H1 (cell line): ENCODE measurements around the gene RTN4IP1. TPM values are rescaled to one million over a fixed set of nuclear protein-coding genes. Genes with fewer than 3 reads are reported as not detected.

Experiments used
- CTCF ChIA-PET: fragments of 300-600 bp; sonication (Branson Sonifier 250); formaldehyde crosslinking; loops from one replicate; lab custom pipeline; 2021; ENCODE audit not compliant: partially characterized antibody; lab: Charles Lee
- POLR2A ChIA-PET: fragments of 300-600 bp; sonication (Branson Sonifier 250); formaldehyde crosslinking; loops from one replicate; lab custom pipeline; 2021; ENCODE audit warnings: inconsistent platforms; ENCODE audit not compliant: partially characterized antibody; lab: Charles Lee
- DNase-seq, 2 experiments: peaks; one replicate each; pipeline versions ENCODE4 v3.0.0 to v3.0.0-alpha.2; 2010 to 2022; ENCODE audit warnings: low spot score in 2 of 2, low read depth in 1 of 2, mixed read lengths in 1 of 2
- FAIRE-seq: peaks from 2 replicates; lab custom pipeline; 2011; peaks lifted over from hg19 to GRCh38; lab: Jason Lieb, UNC
- H2AFZ ChIP-seq: 2 replicates; pipeline ENCODE4 v1.8.1; 2012; ENCODE audit warnings: low read length, inconsistent platforms
- H2AK5ac ChIP-seq: 2 replicates; pipeline ENCODE4 v1.6.1; 2013; ENCODE audit warnings: low read depth, low read length
- H2BK120ac ChIP-seq: replicated peaks from 2 replicates; pipeline ENCODE3; 2013; ENCODE audit warnings: low read depth, low read length, inconsistent platforms
- H2BK12ac ChIP-seq: 2 replicates; pipeline ENCODE4 v1.6.1; 2013; ENCODE audit warnings: low read depth, low read length
- H2BK15ac ChIP-seq: 2 replicates; pipeline ENCODE4 v1.6.1; 2013; ENCODE audit warnings: low read length
- H2BK20ac ChIP-seq: 2 replicates; pipeline ENCODE4 v1.6.1; 2013; ENCODE audit warnings: low read length
- H2BK5ac ChIP-seq: 2 replicates; pipeline ENCODE4 v1.6.1; 2013; ENCODE audit warnings: low read depth, low read length
- H3K14ac ChIP-seq: 2 replicates; pipeline ENCODE4 v1.6.1; 2013; ENCODE audit warnings: inconsistent platforms; ENCODE audit not compliant: insufficient read length
- H3K18ac ChIP-seq: 2 replicates; pipeline ENCODE4 v1.6.1; 2013; ENCODE audit warnings: low read length; ENCODE audit errors: extremely low read depth
- H3K23ac ChIP-seq: 2 replicates; pipeline ENCODE4 v1.6.1; 2013; ENCODE audit warnings: inconsistent platforms; ENCODE audit not compliant: insufficient read length
- H3K23me2 ChIP-seq: 2 replicates; pipeline ENCODE4 v1.6.1; 2013; ENCODE audit warnings: low read depth, low read length
- H3K27ac ChIP-seq: 2 replicates; pipeline ENCODE4 v1.6.1; 2011; ENCODE audit warnings: low read depth, low read length, inconsistent platforms
- H3K27me3 ChIP-seq, 4 experiments: replicated peaks in 1 of 4; 1 replicate in 1 of 4; 2 replicates in 3 of 4; pipeline versions ENCODE4 v1.6.1 to v1.8.1; 2011 to 2013; ENCODE audit warnings: low read length in 3 of 4, mild to moderate bottlenecking in 3 of 4, inconsistent platforms in 2 of 4, mixed read lengths in 2 of 4, moderate library complexity in 1 of 4; ENCODE audit not compliant: control insufficient read depth in 3 of 4, insufficient read depth in 3 of 4; ENCODE audit errors: extremely low read depth in 1 of 4
- H3K36me3 ChIP-seq, 4 experiments: 2 replicates each; pipeline versions ENCODE4 v1.6.1 to v1.8.1; 2011 to 2013; ENCODE audit warnings: mild to moderate bottlenecking in 4 of 4, low read length in 3 of 4, moderate library complexity in 2 of 4, control low read depth in 1 of 4, inconsistent platforms in 1 of 4; ENCODE audit not compliant: insufficient read depth in 4 of 4, control insufficient read depth in 2 of 4
- H3K4ac ChIP-seq: replicated peaks from 2 replicates; pipeline ENCODE3; 2013; ENCODE audit warnings: low read length, low read depth, mixed read lengths, inconsistent platforms; ENCODE audit not compliant: insufficient read length
- H3K4me1 ChIP-seq, 4 experiments: replicated peaks in 1 of 4; 1 replicate in 1 of 4; 2 replicates in 3 of 4; pipeline versions ENCODE4 v1.6.1 to v1.8.1; 2011 to 2013; ENCODE audit warnings: low read length in 3 of 4, inconsistent platforms in 2 of 4, mixed read lengths in 1 of 4; ENCODE audit not compliant: insufficient read depth in 4 of 4, control insufficient read depth in 3 of 4
- H3K4me2 ChIP-seq, 2 experiments: 2 replicates each; pipeline versions ENCODE4 v1.6.1 to v1.8.1; 2011 to 2013; ENCODE audit warnings: low read depth in 2 of 2, low read length in 2 of 2, control low read depth in 1 of 2, inconsistent platforms in 1 of 2, mild to moderate bottlenecking in 1 of 2; ENCODE audit not compliant: insufficient read depth in 1 of 2
- H3K4me3 ChIP-seq, 4 experiments: fragments of 200-600, 300-600 bp in 1 of 4; sonication (generic), shearing (Covaris generic), sonication (Bioruptor Twin) in 1 of 4; 2 replicates each; pipeline versions ENCODE4 v1.5.1 to v1.8.1; 2011 to 2016; ENCODE audit warnings: low read length in 4 of 4, low read depth in 3 of 4, control low read depth in 2 of 4, inconsistent platforms in 2 of 4, mild to moderate bottlenecking in 2 of 4, mixed read lengths in 1 of 4, moderate library complexity in 1 of 4; ENCODE audit not compliant: insufficient read depth in 2 of 4; ENCODE audit errors: extremely low read depth in 1 of 4
- H3K56ac ChIP-seq: replicated peaks from 2 replicates; pipeline ENCODE3; 2013; ENCODE audit warnings: low read depth, mild to moderate bottlenecking, mixed read lengths, low read length, inconsistent platforms; ENCODE audit not compliant: insufficient read length
- H3K79me1 ChIP-seq: 2 replicates; pipeline ENCODE4 v1.6.1; 2013; ENCODE audit warnings: low read depth, low read length, control low read depth
- H3K79me2 ChIP-seq, 2 experiments: 2 replicates each; pipeline versions ENCODE4 v1.6.1 to v1.8.1; 2012 to 2013; ENCODE audit warnings: low read length in 2 of 2, mild to moderate bottlenecking in 2 of 2, inconsistent platforms in 1 of 2; ENCODE audit not compliant: insufficient read depth in 2 of 2, control insufficient read depth in 1 of 2
- H3K9ac ChIP-seq, 4 experiments: replicated peaks in 1 of 4; 1 replicate in 1 of 4; 2 replicates in 3 of 4; pipeline versions ENCODE4 v1.6.1 to v1.8.1; 2011 to 2013; ENCODE audit warnings: low read depth in 3 of 4, low read length in 3 of 4, control low read depth in 2 of 4, mild to moderate bottlenecking in 2 of 4, moderate library complexity in 2 of 4, inconsistent platforms in 1 of 4; ENCODE audit errors: extremely low read depth in 1 of 4
- H3K9me3 ChIP-seq, 2 experiments: 2 replicates each; pipeline versions ENCODE4 v1.6.1 to v1.8.1; 2012 to 2013; ENCODE audit warnings: mild to moderate bottlenecking in 2 of 2, moderate library complexity in 2 of 2, control low read depth in 1 of 2, inconsistent platforms in 1 of 2, low read depth in 1 of 2, low read length in 1 of 2, mixed read lengths in 1 of 2; ENCODE audit not compliant: insufficient read depth in 2 of 2
- H4K20me1 ChIP-seq, 2 experiments: replicated peaks in 1 of 2; 2 replicates each; pipeline versions ENCODE3 to v1.8.1; 2011 to 2013; ENCODE audit warnings: inconsistent platforms in 2 of 2, low read length in 2 of 2, mild to moderate bottlenecking in 1 of 2; ENCODE audit not compliant: insufficient read depth in 2 of 2, control insufficient read depth in 1 of 2
- H4K5ac ChIP-seq: 2 replicates; pipeline ENCODE4 v1.6.1; 2013; ENCODE audit warnings: low read length, low read depth, mixed read lengths, inconsistent platforms; ENCODE audit not compliant: insufficient read length
- H4K8ac ChIP-seq: 2 replicates; pipeline ENCODE4 v1.8.0; 2013; ENCODE audit warnings: mild to moderate bottlenecking, moderate library complexity, low read length, inconsistent platforms; ENCODE audit not compliant: insufficient read depth; ENCODE audit errors: extremely low read depth
- H4K91ac ChIP-seq: replicated peaks from 2 replicates; pipeline ENCODE3; 2013; ENCODE audit warnings: low read length, mixed read lengths, inconsistent platforms; ENCODE audit not compliant: insufficient read length
- BRCA1 ChIP-seq: IDR thresholded peaks from 2 replicates; pipeline ENCODE4 v1.6.1; 2012; ENCODE audit warnings: low read depth, low read length, improper control_type of control experiment
- CBX8 ChIP-seq: fragments of 300-800, 300-1000 bp; sonication (generic); IDR thresholded peaks from 2 replicates; pipeline ENCODE4 v1.7.1; 2016; ENCODE audit warnings: low read depth, low read length, borderline replicate concordance
- CHD1 ChIP-seq: IDR thresholded peaks from 2 replicates; pipeline ENCODE4 v1.6.1; 2012; ENCODE audit warnings: low read depth, low read length, improper control_type of control experiment
- CTBP2 ChIP-seq: IDR thresholded peaks from 2 replicates; pipeline ENCODE4 v1.7.0; 2011; ENCODE audit warnings: borderline replicate concordance, mild to moderate bottlenecking, moderate library complexity, mixed read lengths, low read length; ENCODE audit not compliant: insufficient read depth, insufficient read length
- EP300 ChIP-seq, 2 experiments: IDR thresholded peaks; 1 replicate in 1 of 2; 2 replicates in 1 of 2; pipeline ENCODE4 v1.6.1; 2011 to 2012; ENCODE audit warnings: low read depth in 2 of 2, low read length in 2 of 2, mild to moderate bottlenecking in 2 of 2, borderline replicate concordance in 1 of 2, inconsistent platforms in 1 of 2, moderate library complexity in 1 of 2
- GTF2F1 ChIP-seq: IDR thresholded peaks from 2 replicates; pipeline ENCODE4 v1.6.1; 2012; ENCODE audit warnings: low read depth, low read length, improper control_type of control experiment, borderline replicate concordance
- JUND ChIP-seq: IDR thresholded peaks from 2 replicates; pipeline ENCODE4 v1.6.1; 2011; ENCODE audit warnings: mild to moderate bottlenecking, improper control_type of control experiment, low read length
- MAFK ChIP-seq: IDR thresholded peaks from 2 replicates; pipeline ENCODE4 v1.6.1; 2012; ENCODE audit warnings: low read depth, mild to moderate bottlenecking, improper control_type of control experiment, low read length
- PHF8 ChIP-seq: fragments of 200-600 bp; sonication (generic); conservative IDR thresholded peaks from 2 replicates; pipeline ENCODE4 v1.7.1; 2012; ENCODE audit warnings: low read depth, mild to moderate bottlenecking, inconsistent platforms, low read length, moderate library complexity
- POU5F1 ChIP-seq: IDR thresholded peaks from 2 replicates; pipeline ENCODE4 v1.6.1; 2011; ENCODE audit warnings: low read depth, mild to moderate bottlenecking, low read length, moderate library complexity
- RXRA ChIP-seq: IDR thresholded peaks from 2 replicates; pipeline ENCODE4 v1.6.1; 2011; ENCODE audit warnings: low read depth, mild to moderate bottlenecking, low read length, moderate library complexity; ENCODE audit not compliant: insufficient read depth
- SAP30 ChIP-seq: fragments of 300-600 bp; sonication (generic); IDR thresholded peaks from 2 replicates; pipeline ENCODE4 v1.7.1; 2012; ENCODE audit warnings: low read length, moderate library complexity, mild to moderate bottlenecking, inconsistent platforms; ENCODE audit not compliant: insufficient read depth, insufficient replicate concordance
- YY1 ChIP-seq: IDR thresholded peaks from 2 replicates; pipeline ENCODE4 v1.6.1; 2011; ENCODE audit warnings: low read depth, mild to moderate bottlenecking, low read length
- ZNF274 ChIP-seq: IDR thresholded peaks from 2 replicates; pipeline ENCODE4 v1.7.0; 2012; ENCODE audit warnings: low read length, borderline replicate concordance; ENCODE audit errors: extremely low read depth
- polyA plus RNA-seq, 7 experiments: library from polyadenylated mRNA; depleted of rRNA in 3 of 7; stranded (reverse) in 5 of 7; unstranded in 2 of 7; fragments of >200 nt in 5 of 7; fragments of 200-250 nt in 2 of 7; gene quantifications; 1 replicate in 5 of 7; 2 replicates in 1 of 7; 4 replicates in 1 of 7; pipeline versions ENCODE4 v1.2.1 to v1.2.3, GENCODE V29; 2011 to 2013; ENCODE audit warnings: missing spikeins in 2 of 7, mixed read lengths in 2 of 7
- total RNA-seq: library from RNA; stranded (reverse); fragmentation: NEBNext Ultra II Directional; extraction: Animal tissue kit (Norgen Biotek cat#: 25700); gene quantifications from 2 replicates; pipeline ENCODE4 v1.2.1, GENCODE V29; 2021
- TF ChIP-seq, protein P1 (sequence below): IDR thresholded peaks from 2 replicates; pipeline ENCODE4 v1.6.1; 2012; ENCODE audit warnings: inconsistent platforms

The RTN4IP1 gene
- total and polyA plus RNA-seq, 2 of the 8 experiments (the other 6 are each of a cell fraction or from before 2014, with no cell fraction given), result 14.6 to 19.5 TPM

GRCh38 chr6:106540432-106540831 is 88.9 kb downstream of the RTN4IP1 start:
- H3K23me2 ChIP-seq, result no peaks in the 10 kb centered on the region
- no peak overlapping the region for H3K18ac ChIP-seq
- DNase-seq, result no peak
- no peak overlapping the region for H4K5ac ChIP-seq
- no peak overlapping the region for H4K91ac ChIP-seq
- no peak overlapping the region for H3K23ac ChIP-seq
- H3K56ac ChIP-seq, result no peak overlapping the region
- no peaks in the 10 kb centered on the region for H4K20me1 ChIP-seq
- no peak overlapping the region for H2BK20ac ChIP-seq
- POLR2A ChIA-PET, result no interaction called here
- no peak overlapping the region for H3K4me2 ChIP-seq
- H2BK5ac ChIP-seq, result no peak overlapping the region
- H3K27ac ChIP-seq, result no peak overlapping the region
- no peaks in the 10 kb centered on the region for H3K27me3 ChIP-seq
- no peak overlapping the region for H3K4me3 ChIP-seq
- H3K9ac ChIP-seq, result no peak overlapping the region
- H4K8ac ChIP-seq, result no peak overlapping the region
- no peak overlapping the region for H2AFZ ChIP-seq
- H3K36me3 ChIP-seq, result no peaks in the 10 kb centered on the region
- H3K14ac ChIP-seq, result no peak overlapping the region
- H2AK5ac ChIP-seq, result no peak overlapping the region
- H3K4ac ChIP-seq, result no peak overlapping the region
- H3K79me1 ChIP-seq, result no peaks in the 10 kb centered on the region
- no peaks in the 10 kb centered on the region for H3K79me2 ChIP-seq
- H3K4me1 ChIP-seq, result peaks cover 0 to 4% (median 0%) of the 10 kb centered on the region in 4 experiments; a peak in 1 of 7 replicates
- no peak for FAIRE-seq
- H2BK12ac ChIP-seq, result no peak overlapping the region
- H2BK120ac ChIP-seq, result no peak overlapping the region
- CTCF ChIA-PET, result interaction anchor here (0.9 to 1.9 kb wide), 4 partner anchors 13 to 179 kb away, joined by 3 to 6 read pairs (median 4); partner anchors contain the start of gene CRYBG1
- H3K9me3 ChIP-seq, result no peaks in the 10 kb centered on the region
- H2BK15ac ChIP-seq, result no peak overlapping the region
- TF ChIP-seq POU5F1, result no peak
- no peak for TF ChIP-seq EP300 (IDR thresholded peaks at IDR 0.05; ENCODE audit: borderline replicate concordance in 1 of 2, low read depth in 2 of 2, low read length in 2 of 2)
- TF ChIP-seq ZNF274, result no peak
- no peak for TF ChIP-seq YY1
- TF ChIP-seq, protein P1, sequence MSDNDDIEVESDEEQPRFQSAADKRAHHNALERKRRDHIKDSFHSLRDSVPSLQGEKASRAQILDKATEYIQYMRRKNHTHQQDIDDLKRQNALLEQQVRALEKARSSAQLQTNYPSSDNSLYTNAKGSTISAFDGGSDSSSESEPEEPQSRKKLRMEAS, result no peak
- no peak for TF ChIP-seq JUND
- TF ChIP-seq SAP30, result no peak
- no peak for TF ChIP-seq CTBP2
- TF ChIP-seq PHF8, result no peak
- TF ChIP-seq RXRA, result no peak
- no peak for TF ChIP-seq GTF2F1
- no peak for TF ChIP-seq MAFK
- no peak for TF ChIP-seq BRCA1
- no peak for TF ChIP-seq CBX8
- no peak for TF ChIP-seq CHD1
